GM19193 (cell line): ENCODE results near the gene SLC29A1.

Experiments
- POLR2A ChIP-seq: IDR thresholded peaks from 4 replicates; pipeline ENCODE4 v1.6.1; 2011; ENCODE audit not compliant: insufficient read depth, insufficient read length; ENCODE audit errors: extremely low read depth

The SLC29A1 gene

GRCh38 chr6:44251576-44252524 lies 28.5 kb downstream of the SLC29A1 start:
- TF ChIP-seq POLR2A: no peak

DNA sequence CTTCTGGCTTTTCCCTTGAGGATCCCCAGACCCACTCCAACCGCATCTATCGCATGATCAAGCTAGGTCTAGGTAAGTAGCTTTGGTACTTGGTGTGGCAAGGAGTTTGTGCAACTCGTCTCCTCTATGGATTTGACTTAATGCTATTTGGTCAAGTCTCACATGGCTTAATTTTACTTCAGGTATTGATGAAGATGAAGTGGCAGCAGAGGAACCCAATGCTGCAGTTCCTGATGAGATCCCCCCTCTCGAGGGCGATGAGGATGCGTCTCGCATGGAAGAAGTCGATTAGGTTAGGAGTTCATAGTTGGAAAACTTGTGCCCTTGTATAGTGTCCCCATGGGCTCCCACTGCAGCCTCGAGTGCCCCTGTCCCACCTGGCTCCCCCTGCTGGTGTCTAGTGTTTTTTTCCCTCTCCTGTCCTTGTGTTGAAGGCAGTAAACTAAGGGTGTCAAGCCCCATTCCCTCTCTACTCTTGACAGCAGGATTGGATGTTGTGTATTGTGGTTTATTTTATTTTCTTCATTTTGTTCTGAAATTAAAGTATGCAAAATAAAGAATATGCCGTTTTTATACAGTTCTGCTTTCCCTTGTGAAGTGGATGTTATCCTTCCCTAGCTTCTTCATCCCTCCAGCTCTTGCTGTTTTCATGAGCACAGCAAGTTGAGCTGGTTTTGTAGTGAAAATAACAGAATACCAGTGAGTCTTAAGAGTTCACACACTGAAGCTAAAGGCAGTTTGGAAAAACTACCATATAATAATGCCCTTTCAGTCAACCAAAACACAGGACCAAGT lies 30.1 kb downstream of the SLC29A1 start:
- TF ChIP-seq POLR2A: peak; percentile 35

DNA sequence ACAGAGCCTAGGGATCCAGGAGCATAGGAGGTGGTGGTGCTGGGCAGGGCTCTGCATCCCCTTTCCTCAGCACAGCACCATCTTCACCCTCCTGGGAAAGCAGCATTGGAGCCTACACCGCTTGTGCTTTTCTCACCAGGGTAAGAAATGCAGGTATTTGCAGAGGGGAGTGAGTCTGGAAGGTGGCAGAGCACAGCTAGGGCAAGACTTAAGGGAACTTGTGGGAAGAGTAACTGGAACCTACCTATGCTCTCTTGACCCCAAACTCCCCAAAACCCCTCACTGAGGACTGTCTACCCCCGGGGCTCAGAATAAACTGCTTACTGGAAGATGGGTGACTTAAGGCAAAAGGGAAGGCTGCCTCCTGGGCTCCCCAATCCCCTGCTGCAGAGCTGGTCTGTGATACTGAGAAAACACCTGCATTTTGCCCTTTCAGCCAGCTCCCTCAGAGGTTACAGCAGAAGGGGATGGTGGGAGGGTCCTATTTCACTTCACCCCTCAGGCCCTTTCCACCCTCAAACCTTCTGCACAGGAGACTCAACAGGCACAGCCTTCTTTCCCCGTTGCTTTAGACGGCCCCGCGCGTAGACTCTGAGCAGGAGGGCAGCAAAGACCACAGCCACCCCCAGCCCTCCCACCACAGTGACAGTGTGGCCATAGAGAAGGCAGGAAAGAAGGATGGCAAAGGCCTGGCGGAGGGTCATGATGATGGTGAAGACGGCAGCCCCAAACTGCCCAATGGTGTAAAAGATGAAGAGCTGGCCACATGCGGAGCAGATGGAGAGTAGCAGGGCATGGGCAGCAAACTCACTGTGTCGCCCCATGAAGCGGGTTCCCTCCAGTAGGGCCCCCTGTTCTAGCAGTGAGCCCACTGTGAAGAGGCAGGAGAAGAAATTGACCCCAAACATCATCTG lies 31.1 kb downstream of the SLC29A1 start:
- no peak for TF ChIP-seq POLR2A

GRCh38 chr6:44255105-44255808 lies 31.9 kb downstream of the SLC29A1 start:
- TF ChIP-seq POLR2A: peak; percentile 65

DNA sequence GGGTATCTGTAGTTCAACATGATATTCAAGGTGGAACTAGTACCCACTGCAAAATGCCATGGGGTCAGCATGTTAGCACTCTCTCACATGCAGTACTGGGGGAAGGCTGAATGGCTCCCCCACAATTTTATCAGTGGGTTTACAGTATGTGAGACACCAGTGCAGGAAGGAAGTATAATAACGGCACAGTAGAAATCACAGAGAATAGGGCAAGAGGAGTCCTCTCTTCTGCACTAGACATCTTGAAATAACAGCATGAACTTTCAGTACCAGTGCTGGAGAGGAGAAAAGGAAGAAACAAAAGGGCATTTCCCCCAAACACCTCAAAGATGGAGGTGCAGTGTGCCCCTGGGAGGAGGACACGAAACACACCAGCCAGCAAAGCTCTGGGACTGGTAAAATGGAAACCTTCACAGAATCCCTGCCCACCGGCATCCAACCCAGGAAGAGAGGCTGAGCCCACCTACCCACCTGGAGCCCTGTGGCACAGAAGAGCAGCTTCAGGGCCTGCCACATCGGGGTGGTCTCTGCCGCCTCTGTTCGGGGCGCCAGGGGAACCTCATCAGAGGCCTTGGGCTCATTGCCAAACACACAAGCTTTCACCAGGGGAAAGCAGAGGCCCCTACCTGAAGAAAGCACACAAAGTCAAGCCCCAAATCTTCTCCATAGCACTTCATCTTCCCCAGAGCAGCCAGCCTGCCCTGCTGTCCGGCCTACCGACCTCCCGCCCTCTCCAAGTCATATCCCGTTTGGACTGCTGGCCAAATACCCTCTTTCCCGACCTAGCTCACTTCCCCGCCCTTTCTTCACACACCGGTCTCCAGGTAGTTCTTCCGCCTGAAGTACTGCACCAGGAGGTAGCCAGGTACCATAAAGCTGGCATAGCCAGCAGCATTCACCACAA lies 32.7 kb downstream of the SLC29A1 start:
- no peak for TF ChIP-seq POLR2A

- no peak for TF ChIP-seq POLR2A
Observed at GRCh38 chr6:44256775-44257024, 33.3 kb downstream of the SLC29A1 start.

DNA sequence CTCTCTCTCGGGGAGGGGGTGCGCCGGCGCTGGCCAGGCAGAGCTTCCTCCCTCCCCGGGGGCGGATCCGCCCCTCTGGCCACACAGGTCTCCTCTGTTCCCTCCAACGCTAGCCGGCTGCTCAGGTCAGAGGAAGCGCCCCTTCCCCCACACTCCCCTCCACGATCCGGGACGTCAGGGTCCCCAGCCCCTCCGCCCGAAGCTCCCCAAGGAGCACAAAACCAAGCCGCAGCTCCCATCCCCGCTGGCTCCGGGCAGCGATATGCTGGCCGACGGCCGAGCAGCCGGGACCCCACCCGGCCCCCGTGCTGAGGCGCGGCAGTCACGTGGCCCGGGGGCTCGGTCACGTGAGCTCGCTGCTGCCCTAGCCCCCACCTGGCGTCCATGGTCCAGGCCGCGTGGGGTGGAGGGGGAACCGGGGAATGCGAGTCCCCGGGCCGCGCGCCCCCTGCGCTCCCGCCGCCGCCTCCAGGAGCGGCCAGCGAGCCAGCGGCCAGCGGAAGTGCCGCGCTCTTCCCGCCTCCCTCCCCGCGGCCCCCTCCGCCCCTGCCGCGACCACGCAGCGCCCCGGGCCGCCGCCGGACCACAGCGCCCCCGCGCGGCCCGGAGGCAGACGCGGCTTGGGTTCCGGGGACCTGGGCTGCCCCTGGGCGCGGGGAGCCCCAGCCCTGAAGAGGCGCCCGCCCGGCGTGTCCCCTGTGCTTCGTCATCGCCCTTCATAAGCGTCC lies 33.8 kb downstream of the SLC29A1 start, which contains the start of gene SLC35B2:
Gene SLC35B2 (minus strand): TSS at position 504 of the 728 bp plus-strand sequence. CDS start 118 bp downstream, at position 386.
- peak; percentile 74 for TF ChIP-seq POLR2A

DNA sequence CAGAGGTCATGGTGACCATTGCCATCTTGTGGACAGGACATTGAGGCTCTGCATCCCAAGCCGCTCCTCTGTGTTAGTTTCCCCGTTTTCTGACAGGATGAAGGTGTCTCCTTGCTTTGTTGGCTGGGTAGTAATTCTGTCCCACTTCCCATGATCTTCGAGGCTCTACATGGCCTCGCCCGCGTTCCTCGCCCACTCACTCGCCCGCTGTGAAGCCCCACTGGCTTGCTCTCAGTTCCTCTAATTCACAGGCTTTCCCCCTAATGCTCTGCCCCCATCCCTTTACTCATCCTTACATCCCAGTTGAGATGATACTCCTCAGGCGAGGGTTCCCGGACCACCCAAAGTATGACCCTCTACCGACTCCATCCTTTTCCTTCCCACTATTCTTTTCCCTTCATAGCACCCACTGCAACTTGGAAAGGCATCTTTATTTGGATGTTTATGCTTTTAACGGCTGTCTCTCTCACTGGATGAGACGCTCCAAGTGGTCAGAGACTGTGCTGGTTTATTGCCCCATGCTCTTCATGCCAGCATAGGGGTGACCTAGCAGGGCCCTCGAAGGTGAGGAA lies 34.4 kb downstream of the SLC29A1 start:
- no peak for TF ChIP-seq POLR2A

- TF ChIP-seq POLR2A: no peak
Observed at GRCh38 chr6:44258325-44258863, 35.0 kb downstream of the SLC29A1 start.

DNA sequence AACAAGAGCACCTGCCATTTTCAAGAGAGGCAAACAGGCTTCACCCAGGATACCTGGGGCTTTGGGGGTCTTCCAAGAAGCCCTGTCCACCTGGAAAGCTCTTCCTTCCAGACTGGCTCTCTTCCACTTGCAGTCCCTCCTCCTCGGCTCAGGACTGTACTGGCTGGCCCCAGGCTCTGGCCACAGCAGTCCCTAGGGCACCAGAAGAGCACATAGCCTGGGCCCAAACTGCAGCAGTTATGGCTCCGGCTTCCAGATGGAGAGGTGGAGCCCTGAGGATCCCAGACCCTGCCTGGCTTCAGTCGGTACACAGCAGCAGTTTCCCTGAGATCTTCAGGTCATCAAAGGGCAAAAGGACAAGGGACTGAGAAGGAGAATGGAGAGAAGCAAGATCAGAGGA lies 35.5 kb downstream of the SLC29A1 start:
- TF ChIP-seq POLR2A: no peak

DNA sequence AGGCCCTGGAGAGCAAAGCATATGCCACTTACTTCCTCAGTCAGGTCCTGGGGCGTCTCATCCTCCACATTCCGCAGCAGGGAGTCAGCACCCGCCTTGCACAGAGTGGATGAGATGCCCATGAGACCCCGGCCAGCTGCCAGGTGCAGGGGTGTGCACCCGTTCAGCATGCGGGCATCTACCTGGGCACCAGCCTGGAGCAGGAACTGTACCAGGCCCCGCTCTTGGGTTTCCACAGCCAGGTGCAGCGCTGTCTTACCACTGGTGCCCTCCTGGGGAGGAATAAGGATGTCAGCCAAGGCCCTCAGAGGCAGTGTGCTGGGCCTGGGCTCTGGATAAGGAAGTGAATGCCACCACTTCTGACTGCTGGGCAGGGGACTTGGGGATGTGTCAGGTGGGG lies 36.6 kb downstream of the SLC29A1 start:
- TF ChIP-seq POLR2A: no peak
